HG02642 (cell line): Measurements from ENCODE around the gene OR8G5.

Source experiments
- ATAC-seq: cut with Tn5 transposase; IDR thresholded peaks from one replicate; pipeline ENCODE4 v1.9.1; 2021; ENCODE audit warnings: mild to moderate bottlenecking; ENCODE audit not compliant: unreplicated experiment, poor library complexity

Gene OR8G5

DNA sequence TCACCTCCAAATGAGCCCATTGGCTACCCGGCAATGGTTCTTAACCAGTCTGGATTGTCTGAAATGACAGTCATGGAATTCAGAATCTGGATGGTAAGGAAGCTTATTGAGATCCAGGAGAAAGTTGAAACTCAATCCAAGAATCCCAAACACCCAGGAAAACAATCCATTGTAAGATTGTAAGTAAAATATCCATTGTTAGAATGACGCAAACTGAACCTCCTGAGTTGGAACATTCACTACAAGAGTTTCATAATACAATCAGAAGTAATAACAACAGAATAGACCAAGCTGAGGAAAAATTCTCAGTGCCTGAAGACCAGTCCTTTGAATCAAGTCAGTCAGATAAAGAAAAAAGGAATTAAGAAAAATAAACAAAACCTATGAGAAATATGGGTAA lies 22.1 kb downstream of the OR8G5 start:
- no peak for ATAC-seq

DNA sequence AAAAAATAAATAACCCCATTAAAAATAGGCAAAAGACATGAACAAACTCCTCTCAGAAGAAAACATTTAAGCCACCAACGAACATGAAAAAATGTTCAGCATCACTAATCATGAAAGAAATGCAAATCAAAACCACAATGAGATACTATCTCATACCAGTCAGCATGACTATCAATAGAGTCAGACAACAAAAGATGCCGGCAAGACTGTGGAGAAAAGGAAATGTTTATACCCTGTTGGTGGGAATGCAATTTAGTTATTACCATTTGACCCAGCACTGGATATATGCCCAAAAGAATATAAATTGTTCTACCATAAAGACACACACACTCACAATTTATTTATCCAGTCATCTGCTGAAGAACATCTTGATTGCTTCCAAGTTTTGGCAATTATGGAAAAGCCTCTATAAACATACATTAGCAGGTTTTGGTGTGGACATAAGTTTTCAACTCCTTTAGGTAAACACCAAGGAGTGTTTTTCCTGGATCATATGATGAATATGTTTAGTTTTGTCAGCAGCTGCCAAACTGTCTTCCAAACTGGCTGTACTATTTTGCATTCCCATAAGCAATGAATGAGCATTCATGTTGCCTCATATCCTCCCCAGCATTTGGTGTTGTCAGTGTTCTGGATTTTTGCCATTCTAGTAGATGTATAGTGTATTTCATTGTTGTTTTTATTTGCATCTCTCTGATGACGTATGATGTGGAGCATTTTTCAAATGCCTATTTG lies 29.6 kb downstream of the OR8G5 start:
- no peak for ATAC-seq

DNA sequence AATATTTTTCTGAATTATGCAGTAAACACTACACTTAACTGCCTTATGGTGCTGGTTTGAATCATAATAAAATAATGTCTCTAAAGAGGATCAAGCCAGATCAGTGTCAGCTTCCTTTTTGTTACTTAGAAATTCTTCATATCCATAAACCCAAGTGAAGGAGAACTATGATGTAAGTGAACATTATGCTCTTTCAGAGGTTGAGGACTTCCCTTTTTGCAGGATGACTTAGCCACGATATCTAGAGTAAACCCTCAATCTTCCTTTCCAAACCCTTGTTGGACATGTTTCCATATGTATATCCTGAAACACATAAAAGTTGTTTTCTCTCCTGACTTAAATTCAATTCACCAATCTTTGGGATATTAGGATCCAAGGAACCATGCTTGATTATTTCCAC lies 38.5 kb downstream of the OR8G5 start:
- no peak for ATAC-seq

GRCh38 chr11:124296016-124296415 lies 39.8 kb downstream of the OR8G5 start:
- no peak for ATAC-seq

GRCh38 chr11:124297921-124298320 lies 41.7 kb downstream of the OR8G5 start:
- no peak for ATAC-seq

GRCh38 chr11:124301548-124301947 lies 45.4 kb downstream of the OR8G5 start:
- no peak for ATAC-seq

DNA sequence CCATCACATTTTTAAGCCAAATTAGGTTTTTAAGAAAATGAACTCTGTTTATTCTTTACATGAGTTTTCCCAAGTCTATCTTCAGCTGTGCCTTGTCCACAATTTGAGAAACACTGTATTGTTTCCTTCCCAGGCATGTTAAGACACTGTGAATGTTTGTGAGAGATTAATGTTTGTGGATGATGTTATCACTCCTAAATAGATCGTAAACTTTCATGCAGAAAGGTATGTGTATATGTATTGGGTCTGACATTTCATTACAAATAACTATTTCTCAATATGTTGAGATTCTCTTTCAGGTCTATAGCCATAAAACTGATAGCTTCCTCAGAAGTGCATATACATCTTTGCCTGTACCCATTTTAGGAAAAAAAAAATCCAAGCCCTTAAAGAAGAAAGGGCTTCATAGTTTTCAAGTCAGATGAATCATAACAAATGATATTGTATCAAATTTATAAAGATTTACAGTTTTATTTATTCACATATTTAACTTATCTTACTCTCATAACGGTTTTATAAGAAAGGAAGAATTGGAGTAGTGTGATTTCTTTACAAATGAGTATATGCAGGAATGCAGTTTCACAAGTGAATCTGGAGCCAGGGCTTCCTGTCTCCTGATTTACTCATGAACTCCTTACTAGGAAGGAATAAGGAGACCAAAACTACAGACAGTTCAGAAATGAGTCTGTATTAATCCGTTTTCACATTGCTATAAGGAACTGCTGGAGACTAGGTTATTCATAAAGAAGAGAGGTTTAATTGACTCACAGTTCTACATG lies 46.4 kb downstream of the OR8G5 start:
- ATAC-seq: no peak

- ATAC-seq: no peak
These were observed 50.9 kb downstream of the OR8G5 start for GRCh38 chr11:124307093-124307492.

DNA sequence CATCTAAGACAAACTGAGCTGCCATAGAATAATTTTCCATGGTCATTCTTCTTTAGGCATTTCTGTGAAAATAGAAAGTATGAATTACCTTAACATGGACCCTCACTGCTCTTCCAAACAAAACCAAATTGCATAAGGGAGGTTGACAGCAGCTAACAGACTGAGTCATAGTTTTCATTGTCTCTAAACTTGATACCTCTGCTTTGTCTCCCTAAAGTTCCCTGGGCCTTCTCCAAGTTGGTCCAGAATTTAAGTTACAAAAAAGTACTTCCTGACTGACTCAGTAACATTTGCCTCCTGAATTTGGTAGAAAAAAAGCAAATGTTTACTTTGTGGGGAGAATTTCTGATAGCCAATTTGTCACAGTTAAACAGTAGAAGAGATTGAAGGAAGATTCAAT lies 54.5 kb downstream of the OR8G5 start:
- ATAC-seq: no peak

DNA sequence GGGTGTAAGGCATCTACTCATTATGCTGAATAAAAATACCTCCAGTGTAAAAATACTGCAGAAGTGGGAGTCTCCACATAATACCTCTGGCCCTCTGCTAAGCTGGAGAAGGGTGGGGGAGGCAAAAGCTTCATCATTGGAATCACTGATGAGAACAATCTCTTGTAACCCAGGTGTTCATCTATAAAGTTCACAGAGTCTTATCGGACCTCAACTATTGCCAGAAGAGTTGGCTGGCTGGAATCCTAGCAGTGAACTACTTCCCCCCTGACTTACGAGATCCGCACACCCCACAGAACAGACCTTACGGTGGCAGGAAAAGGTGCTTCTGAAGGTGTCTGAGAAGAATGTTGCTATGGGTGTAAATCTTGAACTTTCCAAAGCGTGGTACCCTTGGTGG lies 55.1 kb downstream of the OR8G5 start:
- no peak for ATAC-seq

DNA sequence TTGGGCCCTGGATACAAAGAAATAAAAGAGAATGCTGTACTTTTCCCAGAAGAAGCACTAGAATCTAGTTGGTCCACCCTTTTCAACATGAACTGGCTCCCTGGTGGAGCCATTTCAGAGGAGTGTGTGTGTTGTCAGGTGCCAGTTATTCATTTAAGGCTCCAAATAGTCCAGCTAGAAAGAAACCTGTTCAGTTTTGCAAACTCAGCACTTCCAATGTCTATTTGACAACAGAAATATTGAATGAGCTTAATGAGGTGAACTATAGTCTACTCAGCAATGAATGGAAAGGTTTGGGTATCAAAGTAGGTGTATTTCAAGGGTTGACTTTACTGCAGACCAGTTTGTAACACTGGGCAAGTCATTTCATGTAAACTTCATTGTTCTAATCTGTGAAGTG lies 55.5 kb downstream of the OR8G5 start:
- no peak for ATAC-seq

GRCh38 chr11:124313131-124313530 lies 57.0 kb downstream of the OR8G5 start:
- no peak for ATAC-seq

GRCh38 chr11:124313849-124314248 lies 57.7 kb downstream of the OR8G5 start, which contains the start of gene OR8D1:
OR8D1 (minus strand) TSS chr11:124313949; CDS start chr11:124310766, 3,183 bp downstream.
- no peak for ATAC-seq

DNA sequence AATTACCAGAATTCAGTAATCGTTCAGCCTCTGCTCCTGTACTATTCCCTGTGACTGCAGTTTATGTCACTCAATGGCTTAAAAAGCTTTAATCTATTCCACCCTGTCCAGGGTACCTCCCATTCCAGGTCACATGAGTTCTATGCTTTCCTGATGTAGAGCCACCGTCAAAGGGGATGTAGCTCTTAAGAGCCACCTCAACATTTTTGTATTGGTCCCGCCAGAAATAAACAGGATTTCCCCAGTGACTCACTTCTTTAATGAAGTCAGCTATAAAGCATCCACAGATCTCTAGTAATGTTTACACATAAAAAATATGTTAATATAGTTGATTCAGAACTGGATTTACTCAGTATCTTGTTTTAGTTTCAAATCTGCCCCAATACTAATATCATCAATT lies 58.9 kb downstream of the OR8G5 start:
- ATAC-seq: no peak
